Stimulated activated CD8-positive, alpha-beta memory T cell treated with anti-CD3 and anti-CD28 coated beads, Interleukin-4, amount 100 ng/mL, for 4 hours (primary cell): Measurements from ENCODE around the gene HSDL2.

Experiments used
- DNase-seq, 2 donors: peaks; one replicate each; pipeline ENCODE4 v3.0.0-alpha.2; 2020; ENCODE audit warnings: low read depth in 2 of 2, low spot score in 1 of 2

HSDL2 gene

DNA sequence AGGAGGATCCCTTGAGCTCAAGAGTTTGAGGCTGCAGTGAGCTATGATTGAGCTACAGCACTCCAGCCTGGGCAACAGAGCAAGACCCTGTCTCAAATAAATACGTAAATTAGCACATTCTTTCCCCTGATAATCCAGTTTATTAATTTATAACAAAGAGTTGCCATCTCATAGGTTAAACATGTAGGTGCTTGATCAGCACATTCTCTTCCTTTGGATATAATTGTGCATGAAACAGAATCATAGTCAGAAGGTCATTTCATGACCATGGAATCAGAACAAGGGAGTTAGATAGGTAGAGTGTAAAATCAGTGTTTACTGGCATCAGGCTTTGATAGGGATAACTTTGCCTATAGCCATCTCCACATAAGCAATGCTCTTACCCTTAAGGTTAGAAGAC, 63.7 kb downstream of the HSDL2 start:
- DNase-seq: no peak

DNA sequence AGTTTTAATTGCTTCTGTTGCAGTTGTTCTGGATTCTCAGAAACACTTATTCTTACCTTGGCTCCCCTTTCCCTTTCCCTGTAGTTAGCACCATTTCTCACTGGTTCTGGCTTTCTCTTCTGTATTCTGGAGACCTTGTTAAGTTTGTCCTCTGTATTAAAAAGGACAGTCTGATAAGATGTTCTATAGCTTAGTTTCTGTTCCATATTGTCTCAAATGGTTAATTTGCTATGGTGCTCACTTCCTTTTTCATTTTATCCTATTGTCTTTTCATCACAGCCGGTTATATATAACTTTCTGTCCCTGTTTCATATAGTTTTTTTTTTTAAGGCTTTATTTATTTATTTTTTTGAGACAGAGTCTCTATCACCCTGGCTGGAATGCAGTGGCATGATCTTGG, 65.3 kb downstream of the HSDL2 start:
- DNase-seq: no peak

DNA sequence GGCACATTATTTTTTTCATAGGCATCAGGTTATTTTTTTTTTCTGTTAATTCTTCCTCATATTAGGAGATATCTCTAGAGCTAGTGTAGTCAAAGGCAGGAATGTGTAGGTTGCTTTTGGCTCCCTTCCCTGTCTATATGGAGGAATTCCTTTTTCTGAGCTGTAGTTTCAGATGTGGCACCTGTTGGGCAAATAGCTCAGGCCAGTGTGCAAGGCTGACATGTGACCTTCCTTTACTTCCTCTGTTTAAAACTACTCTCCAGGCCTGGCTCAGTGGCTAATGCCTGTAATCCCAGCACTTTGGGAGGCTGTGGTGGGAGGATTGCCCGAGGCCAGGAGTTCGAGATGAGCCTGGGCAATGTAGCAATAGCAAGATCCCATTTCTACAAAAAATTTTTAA, 66.2 kb downstream of the HSDL2 start:
- DNase-seq: no peak

DNA sequence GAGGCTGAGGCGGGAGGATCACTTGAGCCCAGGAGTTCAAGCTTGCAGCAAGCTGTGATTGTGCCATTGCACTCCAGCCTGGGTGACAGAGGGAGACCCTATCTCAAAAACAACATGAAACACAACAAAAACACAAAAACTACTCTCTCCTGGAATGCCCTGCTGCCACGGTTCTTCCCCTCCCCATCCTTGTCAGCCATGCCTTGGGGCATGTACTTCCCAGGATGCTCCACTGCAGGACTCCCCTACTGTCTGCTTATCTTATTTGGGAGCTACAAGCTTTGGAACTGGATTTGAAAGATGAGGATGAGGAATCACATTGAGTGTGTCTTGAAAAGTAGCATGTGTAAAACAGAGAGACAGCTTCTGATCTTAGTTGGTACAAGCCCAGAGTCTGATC, 66.6 kb downstream of the HSDL2 start:
- no peak for DNase-seq

DNA sequence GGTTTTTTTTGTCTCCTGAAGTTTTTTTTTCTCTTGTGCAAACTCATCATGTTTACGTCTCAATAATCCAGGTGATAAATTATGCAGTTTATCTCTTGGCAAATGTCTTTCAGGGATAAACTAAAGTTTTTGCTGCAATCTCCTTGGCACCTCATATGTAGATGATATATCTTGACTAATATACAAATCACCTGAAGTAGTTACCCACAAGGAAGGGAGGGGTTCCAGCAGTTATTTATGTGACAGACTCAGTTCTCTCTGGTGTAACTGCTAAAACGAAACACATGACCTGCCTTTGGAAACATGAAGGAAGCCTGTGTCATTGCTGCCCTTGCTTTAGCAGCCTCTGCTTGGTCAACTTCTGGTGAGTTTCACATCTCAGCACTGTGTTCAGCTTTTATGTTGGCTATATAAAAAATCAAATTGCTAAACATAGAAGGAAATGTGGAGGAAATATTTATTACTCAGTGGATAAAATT, 67.4 kb downstream of the HSDL2 start:
- DNase-seq: no peak

DNA sequence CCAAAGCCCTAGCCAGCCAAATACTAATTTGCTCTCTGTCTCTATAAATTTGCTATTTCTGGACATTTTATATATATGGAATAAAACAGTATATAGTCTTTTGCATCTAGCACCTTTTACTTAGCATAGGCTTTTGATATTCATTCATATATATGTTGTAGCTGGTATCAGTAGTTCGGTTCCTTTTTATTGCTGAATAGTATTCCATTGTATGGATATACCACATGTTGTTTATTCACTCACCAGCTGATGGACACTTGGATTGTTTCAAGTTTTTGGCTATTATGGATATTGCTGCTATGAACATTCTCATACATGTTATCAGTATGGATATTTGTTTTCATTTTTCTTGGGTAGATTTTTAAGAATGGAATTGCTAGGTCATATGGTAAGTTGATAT, 82.9 kb downstream of the HSDL2 start:
- DNase-seq: no peak

DNA sequence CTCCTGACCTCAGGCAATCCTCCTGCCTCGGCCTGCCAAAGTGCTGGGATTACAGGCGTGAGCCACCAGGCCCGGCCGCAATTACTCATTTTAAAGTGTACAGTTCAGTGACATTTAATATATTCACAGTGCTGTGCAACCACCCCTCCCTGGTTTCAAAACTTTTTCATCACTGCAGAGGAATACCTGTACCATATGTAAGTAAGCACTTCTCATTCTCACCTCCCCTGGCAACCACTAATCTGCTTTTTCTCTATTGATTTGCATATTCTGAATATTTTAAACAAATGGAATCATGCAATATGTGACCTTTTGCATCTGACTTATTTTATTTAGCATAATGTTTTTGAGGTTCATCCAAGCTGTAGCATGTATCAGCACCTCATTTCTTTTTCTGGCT, 85.4 kb downstream of the HSDL2 start:
- no peak for DNase-seq

DNA sequence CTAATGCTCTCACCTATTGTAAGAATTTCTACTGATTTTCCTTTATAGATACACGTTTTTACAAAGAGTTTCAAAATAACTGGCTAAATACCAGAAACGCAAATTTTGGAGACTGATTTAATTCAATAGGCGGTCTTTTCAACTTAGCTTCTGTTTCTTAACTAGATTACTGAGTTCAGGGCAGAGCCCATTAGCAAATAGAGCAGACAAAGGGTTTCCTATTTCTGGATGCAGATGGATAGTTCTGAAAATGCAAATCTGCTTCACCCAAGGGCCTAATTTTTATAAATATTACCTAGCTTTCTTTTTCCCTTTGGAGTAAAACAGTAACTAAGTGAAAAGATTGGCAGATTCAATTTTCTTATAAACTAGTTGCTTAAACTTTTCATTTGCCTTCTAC, 93.1 kb downstream of the HSDL2 start:
- DNase-seq: no peak

DNA sequence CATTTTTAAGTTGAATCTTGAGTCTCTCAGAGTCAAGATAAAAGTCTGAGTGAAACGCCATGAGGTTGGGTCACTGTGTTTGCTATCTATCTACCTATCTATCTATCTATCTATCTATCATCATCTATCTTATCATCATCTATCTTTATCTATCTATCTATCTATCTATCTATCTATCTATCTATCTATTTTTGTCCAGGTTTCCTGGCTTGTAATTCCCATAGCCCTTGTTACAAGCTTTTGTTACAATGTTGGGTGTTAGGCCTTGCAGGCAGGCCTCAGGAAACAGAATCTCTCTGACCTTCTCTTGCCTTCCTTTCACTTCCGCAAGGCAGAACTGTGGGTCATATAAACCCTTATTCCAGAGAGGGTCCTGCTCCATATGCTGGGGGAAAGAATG, 94.1 kb downstream of the HSDL2 start:
- DNase-seq: no peak

DNA sequence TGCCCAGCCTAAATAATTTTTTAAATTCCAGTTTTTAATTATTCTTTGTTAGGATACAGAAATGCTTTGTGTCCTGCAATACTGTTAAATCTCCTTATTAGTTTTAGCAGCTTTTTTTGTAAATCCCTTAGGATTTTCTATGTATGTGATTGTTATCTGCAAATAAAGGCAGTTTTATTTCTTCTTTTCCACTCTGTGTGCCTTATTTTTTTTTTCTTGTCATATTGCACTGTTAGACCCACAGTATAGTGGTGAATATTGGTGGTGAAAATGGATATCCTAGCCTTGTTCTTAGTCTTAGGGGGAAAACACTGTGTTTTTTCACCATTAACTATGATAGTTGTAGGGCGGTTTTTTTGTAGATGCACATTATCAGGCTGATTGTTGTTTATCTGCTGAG, 95.4 kb downstream of the HSDL2 start:
- no peak for DNase-seq

DNA sequence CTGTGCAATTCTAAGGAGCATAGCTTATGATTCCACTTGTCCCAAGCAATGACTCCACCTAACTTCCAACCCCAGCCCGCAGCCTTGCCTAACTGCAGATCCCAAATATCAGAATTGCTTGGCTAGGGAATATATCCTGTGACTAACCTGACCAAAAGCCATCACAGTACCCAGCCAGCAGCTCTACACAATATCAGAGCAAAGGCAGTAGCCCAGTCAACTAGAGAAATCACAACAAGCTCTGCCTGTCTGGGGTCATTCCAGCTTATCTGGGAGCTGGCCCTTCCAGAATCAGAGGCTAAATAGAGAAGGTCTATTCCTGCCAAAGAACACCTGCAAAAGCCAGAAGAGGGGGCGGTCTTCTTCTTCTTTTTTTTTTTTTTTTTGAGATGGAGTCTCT, 97.4 kb downstream of the HSDL2 start:
- DNase-seq: no peak

DNA sequence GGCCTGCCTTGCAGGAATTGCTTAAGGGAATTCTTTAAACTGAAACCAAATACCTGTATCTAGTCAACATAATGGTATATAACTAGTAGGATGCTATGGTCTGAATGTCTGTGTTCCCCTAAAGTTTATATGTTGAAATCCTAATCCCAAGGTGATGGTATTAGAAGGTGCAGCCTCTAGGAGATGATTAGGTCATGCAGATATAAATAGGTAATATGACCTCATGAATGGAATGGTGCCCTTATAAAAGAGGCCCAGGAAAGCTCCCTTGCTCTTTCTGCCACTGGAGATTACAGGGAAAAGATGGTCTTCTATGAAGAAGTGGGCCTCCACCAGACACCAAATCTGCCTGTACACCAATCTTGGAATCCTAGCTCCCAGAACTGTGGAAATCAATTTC, 99.3 kb downstream of the HSDL2 start:
- DNase-seq: no peak

DNA sequence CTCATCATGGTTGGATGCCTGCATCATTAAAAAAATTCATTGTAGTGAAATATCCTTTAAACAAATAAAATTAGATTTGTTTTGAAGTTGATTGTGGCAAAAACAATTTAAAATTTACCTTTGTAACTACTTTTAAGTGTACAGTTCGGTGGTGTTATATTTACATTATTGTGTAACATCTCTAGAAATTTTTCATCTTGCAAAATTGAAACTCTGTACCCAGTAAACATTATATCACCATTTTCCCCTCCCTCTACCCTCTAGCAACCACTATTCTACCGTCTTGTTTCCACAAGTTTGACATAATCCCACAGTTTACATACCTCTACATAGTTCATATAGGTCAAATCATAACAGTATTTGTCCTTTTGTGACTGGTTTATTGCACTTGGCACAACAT, 104.7 kb downstream of the HSDL2 start:
- DNase-seq: no peak

DNA sequence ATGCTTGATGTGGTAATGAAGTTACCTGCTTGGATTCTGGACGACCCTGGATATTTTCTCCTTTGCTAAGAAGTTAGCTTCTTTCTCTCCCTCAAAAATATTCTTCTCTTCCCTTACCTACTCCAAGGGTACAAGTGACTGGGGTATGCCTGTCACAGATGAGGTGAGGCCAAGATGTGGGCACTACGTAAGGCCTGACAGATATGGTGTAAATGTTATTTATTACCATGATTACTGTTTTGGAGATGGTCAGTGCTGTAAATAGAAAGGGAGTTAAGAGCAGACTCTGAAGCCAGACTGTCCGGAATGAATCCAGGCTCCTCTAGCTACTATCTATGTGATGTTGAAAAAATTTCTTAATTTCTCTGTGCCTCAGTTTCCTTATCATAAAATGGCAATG, 105.7 kb downstream of the HSDL2 start:
- DNase-seq: no peak

DNA sequence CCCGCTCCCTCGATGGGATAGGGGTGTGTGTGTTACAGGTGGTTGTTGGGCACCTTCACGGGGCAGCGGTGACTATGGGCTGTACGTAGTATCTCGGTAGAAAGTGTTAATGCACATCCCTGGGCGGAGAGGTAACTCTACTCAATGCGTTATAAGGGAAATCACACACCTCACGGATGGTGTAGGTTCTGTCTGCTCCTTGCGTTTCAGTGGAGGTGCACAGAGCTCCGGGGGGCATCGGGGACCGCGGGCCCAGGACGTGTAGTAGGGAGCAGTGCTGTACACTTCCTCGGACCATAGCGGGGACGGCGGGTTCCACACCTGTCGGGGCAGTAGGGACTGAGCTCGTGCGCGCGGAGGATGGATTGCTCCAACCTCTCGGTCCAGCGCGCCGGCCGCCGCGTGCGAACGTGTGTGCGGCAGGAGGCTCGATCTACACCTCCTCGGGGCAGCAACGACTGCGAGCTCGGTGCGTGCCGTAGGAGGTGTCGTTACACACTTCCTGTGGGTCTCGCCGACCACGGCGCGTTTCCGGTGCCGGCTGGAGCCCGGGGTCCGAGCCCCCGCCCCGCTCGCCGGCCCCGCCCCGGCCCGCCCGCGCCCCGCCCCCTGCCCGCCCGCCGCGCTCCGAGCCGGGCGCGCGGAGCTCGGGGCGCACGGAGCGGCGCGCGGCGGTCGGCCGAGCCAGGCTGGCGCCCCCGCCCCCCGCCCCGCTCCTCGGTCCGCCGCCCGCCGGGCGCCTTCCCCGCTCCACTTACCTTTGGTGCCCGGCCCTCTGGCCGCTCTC, 106.5 kb downstream of the HSDL2 start, which contains the start of gene KIAA1958:
Gene KIAA1958 (plus strand): TSS at position 607 of the 787 bp plus-strand sequence. CDS start 87,254 bp downstream, outside the sequence.
- DNase-seq: peak; percentile 46 to 76

DNA sequence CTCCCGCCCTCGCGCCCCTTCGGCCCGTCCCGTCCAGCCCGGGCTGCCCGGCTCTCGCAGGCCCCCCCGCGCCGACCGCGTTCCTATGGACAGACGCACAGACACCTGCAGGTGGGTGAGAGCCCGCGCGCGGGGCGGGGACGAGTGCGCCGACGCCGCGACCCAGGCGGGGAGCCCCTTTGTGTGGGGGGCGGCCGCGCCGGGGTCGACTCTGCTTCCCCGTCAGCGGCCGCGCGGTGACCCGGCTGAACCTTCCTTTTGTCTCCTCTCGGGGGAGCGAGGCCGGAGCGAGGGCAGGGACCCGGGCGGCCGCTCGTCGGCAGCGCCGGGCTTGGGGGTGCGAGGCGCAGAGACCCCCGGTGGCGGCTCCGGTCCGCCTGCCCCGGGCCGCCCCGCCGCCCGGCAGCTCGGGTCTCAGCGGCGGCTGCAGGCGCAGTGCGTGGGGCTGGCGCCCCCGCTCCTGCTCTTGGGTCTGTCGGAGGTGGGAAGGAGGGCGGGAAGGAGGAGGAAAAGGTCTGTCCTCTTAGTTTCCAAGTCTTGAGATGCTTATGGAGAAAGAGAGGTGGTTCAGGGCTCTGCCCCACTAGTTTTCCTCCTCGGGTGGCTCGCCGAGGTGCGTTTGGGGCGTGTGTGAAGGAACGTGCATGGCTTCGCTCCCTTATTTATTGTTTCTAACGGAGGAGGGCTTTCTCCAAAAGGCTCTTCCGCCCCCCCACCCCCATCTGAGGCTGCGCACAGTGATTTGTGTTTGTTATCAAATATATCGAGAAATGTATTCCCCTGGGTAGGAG, 107.3 kb downstream of the HSDL2 start:
- DNase-seq: peak; percentile 21 to 32

DNA sequence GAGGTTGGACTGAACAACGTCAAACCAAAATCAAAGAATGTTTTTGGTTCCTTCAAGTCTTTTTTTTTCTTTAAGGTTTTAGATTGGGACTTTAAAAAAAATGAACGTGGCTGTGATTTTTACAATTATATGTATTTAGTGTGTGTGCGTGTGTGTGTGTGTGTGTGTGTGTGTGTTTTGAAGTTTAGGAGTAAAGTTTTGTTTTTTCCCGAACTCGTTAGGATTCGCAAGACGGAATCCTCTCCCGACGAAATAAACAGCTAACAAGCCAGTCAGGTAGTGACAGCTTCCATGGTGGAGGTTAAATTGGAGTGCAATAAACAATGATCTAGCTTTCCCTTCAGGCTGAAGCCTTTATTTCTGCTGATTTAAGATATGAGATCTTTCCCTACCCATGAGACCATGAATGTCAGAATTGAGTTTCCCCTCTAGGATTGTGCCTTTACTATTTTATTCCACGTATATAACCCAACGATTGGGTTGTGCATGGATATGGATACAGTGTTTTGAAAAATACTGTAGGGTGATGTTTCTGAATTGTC, 108.0 kb downstream of the HSDL2 start:
- DNase-seq: no peak

DNA sequence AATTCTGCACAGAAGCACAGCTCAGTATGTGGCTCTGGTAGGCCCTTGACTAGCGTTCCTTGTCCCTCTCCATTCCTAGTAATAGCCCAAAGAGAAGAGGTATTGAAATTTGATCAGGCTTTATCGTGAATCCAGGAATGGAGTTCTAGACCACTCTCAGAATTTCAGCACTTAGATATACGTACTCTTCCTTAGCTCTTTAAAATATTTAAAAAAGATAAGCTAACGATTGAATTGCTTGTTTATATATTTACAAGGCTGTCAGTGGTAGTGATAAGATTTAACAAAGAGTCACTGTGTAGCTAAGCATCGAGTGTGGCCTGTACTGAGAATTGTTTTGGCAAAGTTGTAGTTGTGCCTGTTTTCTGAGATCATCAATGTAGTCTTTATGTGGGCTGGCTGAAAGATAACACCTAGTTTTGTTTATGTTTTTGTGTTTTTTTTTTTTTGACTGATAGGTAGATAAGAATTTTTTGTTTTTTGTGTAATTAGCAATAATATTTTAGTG, 109.2 kb downstream of the HSDL2 start:
- no peak for DNase-seq

DNA sequence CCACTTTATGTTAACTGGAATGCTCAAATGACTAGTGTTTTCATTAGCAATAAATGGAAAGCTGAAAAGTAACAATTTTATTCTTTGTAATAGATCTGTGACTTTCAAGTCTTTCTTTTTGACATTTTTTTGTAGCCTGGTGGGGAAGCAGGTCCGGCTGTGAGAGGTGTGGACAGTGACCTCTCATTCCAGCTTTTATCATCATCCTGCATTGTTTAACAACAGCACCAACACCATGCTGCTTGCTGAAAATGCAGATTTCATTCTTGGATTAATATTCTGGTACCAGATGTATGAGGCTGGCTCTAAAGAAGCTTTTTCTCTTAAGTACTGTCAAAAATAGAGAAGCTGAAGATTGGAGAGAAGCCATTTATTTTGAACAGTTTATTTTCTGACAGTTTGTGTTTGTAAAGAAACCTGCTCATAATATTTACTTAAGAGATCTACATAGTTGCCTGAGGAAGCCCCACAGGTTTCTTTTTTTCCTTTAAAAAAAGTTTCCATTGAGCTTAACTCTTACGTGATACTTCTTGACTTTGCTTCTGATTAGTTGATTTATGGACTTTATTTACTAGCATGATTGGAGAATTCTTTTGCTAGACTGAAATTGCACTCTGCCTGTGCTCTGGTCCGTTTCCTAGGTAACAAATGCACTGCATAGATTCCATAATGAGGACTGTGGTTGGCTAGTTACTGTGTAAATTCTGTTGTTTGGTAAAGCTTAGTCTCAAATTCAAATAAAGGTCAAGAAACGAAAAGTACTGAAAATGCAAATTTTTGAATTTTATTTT, 110.2 kb downstream of the HSDL2 start:
- no peak for DNase-seq

DNA sequence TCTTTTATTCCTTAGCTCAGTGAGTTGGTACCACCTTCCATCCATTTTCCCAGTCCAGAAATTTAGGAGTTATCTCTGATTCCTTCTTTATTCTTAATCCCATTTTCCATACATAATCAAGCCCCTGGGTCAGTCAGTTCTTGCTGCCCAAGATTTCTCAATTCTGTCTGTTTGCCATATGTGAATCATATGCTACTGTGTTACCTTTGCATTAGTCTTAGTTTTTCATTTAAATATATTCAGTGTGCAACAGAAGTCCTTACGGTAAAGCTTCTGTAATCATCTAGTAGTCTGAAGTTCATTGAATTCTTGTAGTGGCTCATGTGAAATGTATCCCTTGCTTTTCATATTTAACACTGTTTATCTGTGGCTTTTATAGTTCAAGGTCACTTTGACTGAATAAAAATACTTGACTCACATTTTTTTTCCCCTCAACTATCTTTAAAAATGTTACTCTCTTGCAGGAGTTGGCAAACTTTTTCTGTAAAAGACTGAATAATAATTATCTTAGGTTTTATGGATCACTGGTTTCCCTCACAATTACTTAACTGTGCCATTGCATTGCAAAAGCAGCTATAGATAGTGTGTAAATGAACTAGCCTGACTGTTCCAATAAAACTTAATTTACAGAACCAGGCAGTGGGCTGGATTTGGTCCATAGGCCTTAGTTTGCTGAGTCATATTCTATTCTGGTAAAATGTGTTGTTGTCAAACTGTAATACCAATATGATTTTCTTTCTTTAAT, 113.7 kb downstream of the HSDL2 start:
- DNase-seq: no peak
